Subcutaneous abdominal adipose tissue (tissue), 5 donors: ENCODE data around the gene HECTD4.

Experiments used
- H3K27ac ChIP-seq: one replicate; pipeline ENCODE4 v1.7.0; 2013; ENCODE audit warnings: low read depth, mild to moderate bottlenecking, inconsistent platforms, low read length, moderate library complexity
- H3K27me3 ChIP-seq, 5 donors: one replicate each; pipeline ENCODE4 v1.7.0; 2013; ENCODE audit warnings: low read length in 5 of 5, inconsistent platforms in 1 of 5; ENCODE audit not compliant: control insufficient read depth in 5 of 5, insufficient read depth in 4 of 5
- H3K36me3 ChIP-seq, 5 donors: one replicate each; pipeline ENCODE4 v1.7.0; 2013; ENCODE audit warnings: low read length in 5 of 5; ENCODE audit not compliant: control insufficient read depth in 5 of 5, insufficient read depth in 5 of 5
- H3K4me1 ChIP-seq, 5 donors: one replicate each; pipeline ENCODE4 v1.7.0; 2013; ENCODE audit warnings: low read length in 5 of 5, mild to moderate bottlenecking in 3 of 5, moderate library complexity in 1 of 5; ENCODE audit not compliant: control insufficient read depth in 5 of 5, insufficient read depth in 5 of 5
- H3K4me3 ChIP-seq, 5 donors: one replicate each; pipeline ENCODE4 v1.7.0; 2013; ENCODE audit warnings: low read length in 5 of 5, low read depth in 1 of 5
- H3K9ac ChIP-seq, 5 donors: one replicate each; pipeline ENCODE4 v1.7.0; 2013; ENCODE audit warnings: low read length in 5 of 5, mild to moderate bottlenecking in 4 of 5, moderate library complexity in 3 of 5
- H3K9me3 ChIP-seq, 5 donors: one replicate each; pipeline ENCODE4 v1.7.0; 2013; ENCODE audit warnings: low read length in 5 of 5; ENCODE audit not compliant: control insufficient read depth in 5 of 5
- donor health status: healthy.
- donor health status: healthy.
- donor health status: healthy.
- donor health status: healthy.
- donor health status: healthy.

HECTD4 gene

DNA sequence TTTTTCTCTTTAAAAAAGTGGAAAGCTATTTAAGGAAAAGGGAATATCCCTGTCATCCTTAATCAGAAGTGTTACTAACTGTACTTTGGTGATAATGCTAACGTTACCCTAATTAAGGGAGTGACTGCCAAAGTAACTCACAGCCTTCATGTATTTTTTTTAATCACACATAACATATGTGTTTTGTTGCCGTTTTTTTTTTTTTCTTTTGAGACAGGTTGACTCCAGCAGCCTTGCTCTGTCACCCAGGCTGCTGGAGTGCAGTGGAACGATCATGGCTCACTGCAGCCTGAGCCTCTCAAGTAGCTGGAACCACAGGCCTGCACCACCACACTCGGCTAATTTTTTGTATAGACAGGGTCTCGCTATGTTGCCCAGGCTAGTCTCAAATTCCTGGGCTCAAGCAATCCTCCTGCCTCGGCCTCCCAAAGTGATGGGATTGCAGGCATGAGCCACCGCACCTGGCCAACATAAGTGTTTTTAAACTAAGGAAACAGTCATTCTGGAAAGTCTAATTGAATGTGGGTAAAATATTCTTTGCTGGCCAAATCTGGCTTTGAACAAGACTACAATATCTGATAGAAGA lies 56.5 kb downstream of the HECTD4 start:
- H3K27me3 ChIP-seq, result no peaks in the 10 kb centered on the region
- H3K4me3 ChIP-seq, result no peak overlapping the region
- no peaks in the 10 kb centered on the region for H3K36me3 ChIP-seq
- peaks cover 0 to 11% (median 5%) of the 10 kb centered on the region in 5 donors for H3K4me1 ChIP-seq
- no peak overlapping the region for H3K9ac ChIP-seq
- H3K9me3 ChIP-seq, result no peaks in the 10 kb centered on the region
- H3K27ac ChIP-seq, result no peak overlapping the region

DNA sequence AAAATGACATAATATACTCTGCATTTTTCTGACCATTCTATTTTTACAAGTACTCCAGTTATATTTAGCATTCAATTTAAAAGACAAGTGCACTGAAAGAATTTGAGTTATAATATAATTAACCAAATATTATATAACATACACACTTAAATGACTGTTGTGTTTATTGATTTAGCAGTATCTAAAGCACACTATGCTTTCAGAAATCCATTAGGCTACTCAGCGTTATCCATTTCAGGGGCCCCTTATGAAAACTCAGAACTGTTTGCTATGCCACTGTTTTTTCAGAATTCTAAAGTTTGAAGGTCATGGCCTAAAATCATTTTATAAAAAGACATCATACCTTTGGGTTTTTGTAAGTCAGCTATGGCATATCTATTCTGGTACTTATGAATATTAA lies 57.1 kb downstream of the HECTD4 start:
- Histone ChIP-seq H3K4me1 (peaks cover 0 to 11% (median 5%) of the 10 kb centered on the region in 5 donors), H3K27ac (no peak overlapping the region), H3K36me3 (no peaks in the 10 kb centered on the region), H3K9me3 (no peaks in the 10 kb centered on the region), H3K4me3 (no peak overlapping the region), H3K9ac (no peak overlapping the region), H3K27me3 (no peaks in the 10 kb centered on the region)

DNA sequence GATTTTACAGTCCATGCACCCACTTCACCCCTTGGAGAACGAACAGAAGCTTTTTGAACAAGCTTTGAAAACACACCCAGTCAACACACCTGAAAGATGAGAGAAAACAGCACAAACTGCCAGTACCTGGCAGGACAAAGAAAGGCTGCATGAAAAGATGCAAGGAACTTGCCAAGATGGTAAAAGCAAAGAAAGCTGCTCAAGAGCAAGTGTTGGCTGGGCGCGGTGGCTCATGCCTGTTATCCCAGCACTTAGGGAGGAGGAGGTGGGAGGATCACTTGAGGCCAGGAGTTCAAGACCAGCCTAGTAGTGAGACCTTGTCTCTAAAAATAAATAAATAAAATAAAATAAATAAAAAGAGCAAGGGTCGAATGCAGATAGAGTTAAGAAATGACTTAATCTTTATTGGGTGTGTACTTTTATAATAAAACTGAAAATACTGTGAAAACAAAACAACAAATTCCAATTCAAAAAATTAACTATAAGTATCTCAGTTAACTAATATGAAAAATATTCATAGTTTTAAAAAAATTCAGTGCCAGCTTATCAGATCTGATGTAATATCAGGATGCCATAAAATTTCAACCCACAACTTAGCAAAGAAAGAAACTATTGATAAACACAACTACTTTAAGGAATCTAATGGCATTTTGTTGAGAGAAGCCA lies 59.2 kb downstream of the HECTD4 start:
- no peak overlapping the region for H3K27ac ChIP-seq
- H3K9ac ChIP-seq, result no peak overlapping the region
- no peaks in the 10 kb centered on the region for H3K9me3 ChIP-seq
- peaks cover 0 to 3% (median 0%) of the 10 kb centered on the region in 5 donors for H3K4me1 ChIP-seq
- peaks cover 0 to 8% (median 5%) of the 10 kb centered on the region in 5 donors for H3K36me3 ChIP-seq
- H3K4me3 ChIP-seq, result no peak overlapping the region
- H3K27me3 ChIP-seq, result no peaks in the 10 kb centered on the region

DNA sequence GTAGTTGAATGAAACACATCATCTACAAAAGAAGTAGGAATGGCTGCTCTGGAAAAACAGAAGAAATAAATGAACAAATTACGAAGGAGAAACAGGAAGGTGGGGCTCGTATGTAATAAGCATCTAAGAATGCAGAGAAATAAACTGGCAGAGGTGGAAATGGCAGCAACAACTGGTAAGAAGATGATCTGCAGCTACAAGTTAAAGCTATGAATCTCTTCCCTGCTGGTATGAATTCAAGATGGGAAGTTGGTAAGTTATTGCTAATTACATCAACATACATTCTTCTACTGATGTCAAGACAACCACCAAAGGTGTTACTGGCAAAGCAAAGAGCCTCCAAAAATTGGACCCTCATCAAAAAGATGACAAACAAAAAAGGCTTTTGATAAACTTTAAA lies 59.8 kb downstream of the HECTD4 start:
- H3K4me1 ChIP-seq, result peaks cover 0 to 3% (median 0%) of the 10 kb centered on the region in 5 donors
- H3K27me3 ChIP-seq, result no peaks in the 10 kb centered on the region
- H3K4me3 ChIP-seq, result no peak overlapping the region

DNA sequence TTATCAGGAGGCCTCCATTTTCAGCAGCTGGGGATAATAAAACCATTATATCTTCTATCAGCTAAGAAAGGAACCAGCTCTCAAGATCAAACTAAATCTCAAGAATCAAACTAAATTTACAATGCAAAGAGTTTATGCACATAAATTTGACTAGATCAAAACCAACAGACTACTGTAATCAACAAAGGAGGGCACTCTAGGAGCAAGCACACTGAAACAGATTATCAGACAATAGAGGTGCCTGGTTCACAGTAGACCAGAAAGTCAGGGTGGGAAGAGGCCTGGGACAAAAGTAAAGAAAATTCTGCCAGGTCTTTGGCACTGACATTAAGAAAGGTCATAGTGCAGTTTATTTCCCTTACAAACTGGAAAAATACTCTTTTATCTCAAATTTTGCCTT lies 61.0 kb downstream of the HECTD4 start:
- no peaks in the 10 kb centered on the region for H3K27me3 ChIP-seq
- H3K27ac ChIP-seq, result no peak overlapping the region
- no peak overlapping the region for H3K9ac ChIP-seq
- H3K4me3 ChIP-seq, result no peak overlapping the region
- peaks cover 0 to 9% (median 5%) of the 10 kb centered on the region in 5 donors for H3K36me3 ChIP-seq
- H3K4me1 ChIP-seq, result peaks cover 0 to 3% (median 0%) of the 10 kb centered on the region in 5 donors
- H3K9me3 ChIP-seq, result no peaks in the 10 kb centered on the region

More for the DNA sequence above, 59.8 kb downstream of the HECTD4 start:
- H3K9me3 ChIP-seq, result no peaks in the 10 kb centered on the region
- H3K36me3 ChIP-seq, result peaks cover 0 to 8% (median 5%) of the 10 kb centered on the region in 5 donors
- H3K9ac ChIP-seq, result no peak overlapping the region
- H3K27ac ChIP-seq, result no peak overlapping the region

DNA sequence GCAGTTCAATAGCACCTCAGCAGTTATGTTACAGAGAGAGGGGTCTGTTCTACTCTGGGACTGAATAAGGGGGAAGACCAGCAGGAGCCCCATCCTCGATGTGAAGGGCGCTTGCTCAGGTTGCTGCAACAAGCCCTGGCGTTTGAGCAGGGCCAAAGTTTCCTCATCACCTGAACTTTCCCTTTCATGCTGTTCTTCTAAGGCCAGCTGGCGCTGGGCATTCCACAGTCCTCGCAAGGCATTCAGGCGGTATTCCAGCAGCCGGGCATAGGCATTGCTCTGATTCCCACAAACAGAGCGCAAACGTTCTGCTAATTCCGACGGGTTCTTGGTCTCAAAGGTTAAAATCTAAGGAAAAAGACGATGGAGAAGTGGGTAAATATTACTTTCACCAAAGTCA lies 62.8 kb downstream of the HECTD4 start:
- no peak overlapping the region for H3K4me3 ChIP-seq

DNA sequence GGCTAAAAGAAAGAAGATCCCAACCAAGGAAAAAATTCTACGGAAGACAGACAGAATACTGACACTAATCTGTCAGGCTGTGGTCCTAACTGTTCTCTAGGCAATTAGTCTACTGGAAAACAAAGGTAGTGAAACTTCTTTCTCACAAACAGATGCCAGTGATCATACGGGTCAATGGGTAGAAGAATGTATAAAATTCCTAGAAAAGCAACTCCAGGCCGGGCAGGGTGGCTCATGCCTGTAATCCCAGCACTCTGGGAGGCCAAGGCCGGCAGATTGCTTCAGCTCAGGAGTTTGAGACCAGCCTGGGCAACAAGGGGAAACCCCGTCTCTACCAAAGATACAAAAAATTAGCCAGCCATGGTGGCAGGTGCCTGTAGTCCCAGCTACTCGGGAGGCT lies 64.8 kb downstream of the HECTD4 start:
- H3K27me3 ChIP-seq, result no peaks in the 10 kb centered on the region
- no peak overlapping the region for H3K9ac ChIP-seq
- no peaks in the 10 kb centered on the region for H3K9me3 ChIP-seq
- peaks cover 0 to 3% (median 0%) of the 10 kb centered on the region in 5 donors for H3K4me1 ChIP-seq
- no peak overlapping the region for H3K4me3 ChIP-seq
- no peak overlapping the region for H3K27ac ChIP-seq
- peaks cover 4 to 22% (median 15%) of the 10 kb centered on the region in 5 donors for H3K36me3 ChIP-seq

More for the DNA sequence above, 62.8 kb downstream of the HECTD4 start:
- no peak overlapping the region for H3K27ac ChIP-seq
- peaks cover 0 to 3% (median 0%) of the 10 kb centered on the region in 5 donors for H3K4me1 ChIP-seq
- no peaks in the 10 kb centered on the region for H3K27me3 ChIP-seq
- no peak overlapping the region for H3K9ac ChIP-seq
- no peaks in the 10 kb centered on the region for H3K9me3 ChIP-seq
- H3K36me3 ChIP-seq, result peaks cover 0 to 13% (median 5%) of the 10 kb centered on the region in 5 donors

DNA sequence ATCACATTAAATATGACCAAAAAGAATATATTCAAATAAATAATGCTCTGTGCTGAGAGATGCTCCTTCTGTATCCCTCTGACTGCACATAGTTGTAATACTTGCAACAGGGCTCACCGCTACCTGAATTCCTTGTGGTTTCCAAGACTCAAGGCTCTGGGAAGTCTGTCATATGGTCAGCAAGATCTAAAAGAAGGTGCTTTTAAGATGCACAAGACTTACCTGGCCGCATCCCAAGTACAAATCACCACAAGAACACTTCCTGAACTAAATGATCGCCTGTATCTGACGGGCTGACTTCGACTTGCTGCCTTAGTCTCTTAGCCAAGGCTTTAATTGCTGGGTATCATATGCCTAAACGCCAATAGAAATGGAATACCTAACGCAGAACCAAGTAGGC lies 67.2 kb downstream of the HECTD4 start:
- Histone ChIP-seq H3K4me3 (no peak overlapping the region), H3K4me1 (peaks cover 0 to 3% (median 0%) of the 10 kb centered on the region in 5 donors), H3K36me3 (peaks cover 4 to 32% (median 24%) of the 10 kb centered on the region in 5 donors), H3K9ac (no peak overlapping the region), H3K27me3 (no peaks in the 10 kb centered on the region), H3K9me3 (no peaks in the 10 kb centered on the region), H3K27ac (no peak overlapping the region)

DNA sequence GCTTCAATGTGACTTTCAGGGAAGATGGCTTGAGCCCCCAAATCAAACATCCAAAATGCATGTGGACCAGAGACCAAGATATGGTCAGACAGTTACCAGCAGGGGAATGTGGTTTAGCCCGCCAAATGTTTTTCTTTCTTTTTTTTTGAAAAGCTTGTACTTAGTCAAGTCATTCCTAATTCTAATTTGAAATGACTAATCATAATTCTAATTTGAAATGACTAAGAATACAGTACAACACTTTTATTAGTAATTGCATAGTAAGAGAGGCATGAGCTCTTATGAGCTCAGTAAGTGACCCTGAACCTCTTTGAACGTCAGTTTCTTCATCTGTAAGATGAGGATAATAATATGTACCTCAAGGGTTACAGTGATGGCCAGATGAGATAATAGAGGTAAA lies 72.4 kb downstream of the HECTD4 start:
- H3K9ac ChIP-seq, result no peak overlapping the region

DNA sequence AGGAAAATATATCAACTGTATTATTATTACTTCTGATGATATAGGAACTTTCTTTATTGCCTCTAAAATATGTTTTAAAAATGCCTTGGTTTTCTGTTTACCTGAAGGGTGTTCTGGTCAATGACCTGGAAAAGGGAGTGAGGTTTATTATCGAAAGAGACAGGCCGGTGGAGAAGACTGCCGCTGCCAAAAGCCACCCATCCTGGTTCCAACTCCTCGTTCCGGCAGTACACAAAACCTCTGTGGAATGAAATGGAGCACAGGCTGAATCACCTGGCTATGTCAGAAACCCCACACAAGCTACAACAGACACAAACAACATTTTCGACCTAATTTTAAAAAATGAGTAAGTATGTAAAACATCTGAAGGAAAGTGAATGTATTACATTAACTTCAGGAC lies 73.6 kb downstream of the HECTD4 start:
- H3K4me1 ChIP-seq, result peaks cover 0 to 7% (median 2%) of the 10 kb centered on the region in 5 donors
- no peak overlapping the region for H3K9ac ChIP-seq
- peaks cover 14 to 43% (median 32%) of the 10 kb centered on the region in 5 donors for H3K36me3 ChIP-seq
- H3K4me3 ChIP-seq, result no peak overlapping the region
- no peaks in the 10 kb centered on the region for H3K9me3 ChIP-seq
- H3K27me3 ChIP-seq, result no peaks in the 10 kb centered on the region
- no peak overlapping the region for H3K27ac ChIP-seq

More for the DNA sequence above, 72.4 kb downstream of the HECTD4 start:
- no peak overlapping the region for H3K27ac ChIP-seq
- no peaks in the 10 kb centered on the region for H3K9me3 ChIP-seq
- H3K4me3 ChIP-seq, result no peak overlapping the region
- peaks cover 0 to 7% (median 2%) of the 10 kb centered on the region in 5 donors for H3K4me1 ChIP-seq
- H3K36me3 ChIP-seq, result peaks cover 18 to 46% (median 32%) of the 10 kb centered on the region in 5 donors
- H3K27me3 ChIP-seq, result no peaks in the 10 kb centered on the region
